ENCODE results near the gene FGB. TPM values are rescaled to one million over a fixed set of nuclear protein-coding genes. Genes with fewer than 3 reads are reported as not detected.

The FGB gene
- total and polyA plus RNA-seq, 2 experiments from 2014 or later = not detected

GRCh38 chr4:154574311-154574710, 11.5 kb downstream of the FGB start:
- H3K4me3 ChIP-seq = no peak overlapping the region
- Mint-ChIP-seq H3K36me3 (ENCODE audit: low read depth) (no peaks in the 10 kb centered on the region), H3K27ac (no peak overlapping the region), H3K9me3 (no peaks in the 10 kb centered on the region), H3K4me1 (no peaks in the 10 kb centered on the region), H3K4me3 (no peak overlapping the region), H3K27me3 (ENCODE audit: insufficient read depth, low read depth, poor library complexity) (peaks cover 2% of the 10 kb centered on the region)
- no peaks in the 10 kb centered on the region for H3K36me3 ChIP-seq (ENCODE audit: insufficient read depth)
- H3K4me1 ChIP-seq (ENCODE audit: insufficient read depth) = no peaks in the 10 kb centered on the region
- TF ChIP-seq CTCF (conservative IDR thresholded peaks at IDR 0.05; ENCODE audit: low read depth in 2 of 2) = no peak
- H3K4me2 ChIP-seq = no peak overlapping the region
- no peaks in the 10 kb centered on the region for H3K27me3 ChIP-seq (ENCODE audit: insufficient read depth)
- no peak overlapping the region for H2AFZ ChIP-seq
- no peaks in the 10 kb centered on the region for H3F3A ChIP-seq (replicated peaks; ENCODE audit: low read depth)
- no peak overlapping the region for H3K27ac ChIP-seq (ENCODE audit: low read depth)
- H3K9me2 ChIP-seq (ENCODE audit: insufficient read depth) = no peaks in the 10 kb centered on the region
- H3K79me2 ChIP-seq (replicated peaks; ENCODE audit: insufficient read depth) = no peaks in the 10 kb centered on the region
- DNase-seq (ENCODE audit: low spot score) (no peak), ATAC-seq (no peak)
- H4K20me1 ChIP-seq (replicated peaks; ENCODE audit: insufficient read depth) = no peaks in the 10 kb centered on the region

- TF ChIP-seq STAT1 (IDR thresholded peaks at IDR 0.05; ENCODE audit: unreplicated experiment) (no peak), ZNF331 (CRISPR knock-in tag; IDR thresholded peaks at IDR 0.05; ENCODE audit: low read depth) (no peak), EZH2phosphoT487 (IDR thresholded peaks at IDR 0.05; ENCODE audit: unreplicated experiment) (no peak), ZNF462 (CRISPR knock-in tag; IDR thresholded peaks at IDR 0.05) (no peak), NANOG (IDR thresholded peaks at IDR 0.05; ENCODE audit: borderline replicate concordance) (no peak), ETS1 (IDR thresholded peaks at IDR 0.05) (no peak)
Measured at GRCh38 chr4:154577324-154577723, 14.5 kb downstream of the FGB start.

More at GRCh38 chr4:154577324-154577723, 14.5 kb downstream of the FGB start:
- Mint-ChIP-seq H3K9me3 (no peaks in the 10 kb centered on the region), H3K27ac (no peak overlapping the region), H3K4me1 (no peaks in the 10 kb centered on the region), H3K36me3 (ENCODE audit: low read depth) (no peaks in the 10 kb centered on the region), H3K4me3 (no peak overlapping the region), H3K27me3 (ENCODE audit: insufficient read depth, low read depth, poor library complexity) (peaks cover 2% of the 10 kb centered on the region)
- no peaks in the 10 kb centered on the region for H3K79me2 ChIP-seq (replicated peaks; ENCODE audit: insufficient read depth)
- no peak overlapping the region for H3K4me3 ChIP-seq
- no peaks in the 10 kb centered on the region for H3K36me3 ChIP-seq (ENCODE audit: insufficient read depth)
- no peaks in the 10 kb centered on the region for H4K20me1 ChIP-seq (replicated peaks; ENCODE audit: insufficient read depth)
- DNase-seq (ENCODE audit: low spot score) (no peak), ATAC-seq (no peak)
- no peaks in the 10 kb centered on the region for H3K27me3 ChIP-seq (ENCODE audit: insufficient read depth)
- no peaks in the 10 kb centered on the region for H3K9me2 ChIP-seq (ENCODE audit: insufficient read depth)
- no peak overlapping the region for H3K4me2 ChIP-seq
- H3K27ac ChIP-seq (ENCODE audit: low read depth) = no peak overlapping the region
- no peaks in the 10 kb centered on the region for H3F3A ChIP-seq (replicated peaks; ENCODE audit: low read depth)
- no peak overlapping the region for H2AFZ ChIP-seq
- no peaks in the 10 kb centered on the region for H3K4me1 ChIP-seq (ENCODE audit: insufficient read depth)

Measured in GM23338 (cell line).